Medulla oblongata (tissue), 1 donor: Measurements from ENCODE around the gene CGAS.
A peak's percentile ranks its signal among the peaks of the same experiment; 100 is the strongest.
"Not testable (repeated sequence)": the region's sequence is repeated elsewhere in the genome, so short reads cannot be mapped to it uniquely, and the experiment has no call there.

Source experiments
- DNase-seq: peaks from one replicate; pipeline ENCODE4 v3.0.0-alpha.2; 2015; ENCODE audit errors: extremely low spot score

CGAS gene

GRCh38 chr6:73452107-73452461, at the start of gene CGAS:
TSS of gene CGAS (minus strand) at chr6:73452297. CDS start at chr6:73452181, 116 bp downstream.
- DNase-seq, result peak; percentile 86

- no peak for DNase-seq
Observed at GRCh38 chr6:73497915-73498314, 45.8 kb upstream of the CGAS start.

- no peak for DNase-seq
Observed at GRCh38 chr6:73491377-73491776, 39.3 kb upstream of the CGAS start.

GRCh38 chr6:73487473-73487872, 35.4 kb upstream of the CGAS start:
- no peak for DNase-seq

GRCh38 chr6:73484438-73484837, 32.3 kb upstream of the CGAS start:
- no peak for DNase-seq

- DNase-seq, result no peak
Observed at GRCh38 chr6:73481969-73482368, 29.9 kb upstream of the CGAS start.

- no peak for DNase-seq
Observed at GRCh38 chr6:73477407-73477806, 25.3 kb upstream of the CGAS start.

- DNase-seq, result no peak
Observed at GRCh38 chr6:73476723-73477122, 24.6 kb upstream of the CGAS start.

GRCh38 chr6:73471686-73472290, 19.7 kb upstream of the CGAS start:
- DNase-seq, result peak; percentile 27

- DNase-seq, result peak; percentile 96
Observed at GRCh38 chr6:73461537-73462350, 9.6 kb upstream of the CGAS start, which contains the start of gene MTO1. TSS of gene MTO1 (plus strand) at chr6:73461737. CDS start at chr6:73461855, 118 bp downstream.

GRCh38 chr6:73460056-73460455, 8.0 kb upstream of the CGAS start:
- peak; percentile 67 for DNase-seq

GRCh38 chr6:73459474-73459873, 7.4 kb upstream of the CGAS start:
- DNase-seq, result not testable (repeated sequence)

GRCh38 chr6:73455865-73456629, 4.0 kb upstream of the CGAS start:
- no peak for DNase-seq

GRCh38 chr6:73451223-73452106, 632 bp downstream of the CGAS start:
- peak; percentile 40 for DNase-seq

GRCh38 chr6:73443555-73443954, 8.5 kb downstream of the CGAS start:
- DNase-seq, result no peak

- no peak for DNase-seq
Observed at GRCh38 chr6:73435236-73435635, 16.9 kb downstream of the CGAS start.

- DNase-seq, result no peak
Observed at GRCh38 chr6:73421534-73421933, 30.6 kb downstream of the CGAS start.

- no peak for DNase-seq
Observed at GRCh38 chr6:73418081-73418741, 33.9 kb downstream of the CGAS start.

- DNase-seq, result no peak
Observed at GRCh38 chr6:73413102-73413501, 39.0 kb downstream of the CGAS start.

GRCh38 chr6:73409395-73409794, 42.7 kb downstream of the CGAS start:
- DNase-seq, result no peak

GRCh38 chr6:73400656-73401055, 51.4 kb downstream of the CGAS start:
- no peak for DNase-seq
